ENCODE measurements around the gene TYW3.

The TYW3 gene

DNA sequence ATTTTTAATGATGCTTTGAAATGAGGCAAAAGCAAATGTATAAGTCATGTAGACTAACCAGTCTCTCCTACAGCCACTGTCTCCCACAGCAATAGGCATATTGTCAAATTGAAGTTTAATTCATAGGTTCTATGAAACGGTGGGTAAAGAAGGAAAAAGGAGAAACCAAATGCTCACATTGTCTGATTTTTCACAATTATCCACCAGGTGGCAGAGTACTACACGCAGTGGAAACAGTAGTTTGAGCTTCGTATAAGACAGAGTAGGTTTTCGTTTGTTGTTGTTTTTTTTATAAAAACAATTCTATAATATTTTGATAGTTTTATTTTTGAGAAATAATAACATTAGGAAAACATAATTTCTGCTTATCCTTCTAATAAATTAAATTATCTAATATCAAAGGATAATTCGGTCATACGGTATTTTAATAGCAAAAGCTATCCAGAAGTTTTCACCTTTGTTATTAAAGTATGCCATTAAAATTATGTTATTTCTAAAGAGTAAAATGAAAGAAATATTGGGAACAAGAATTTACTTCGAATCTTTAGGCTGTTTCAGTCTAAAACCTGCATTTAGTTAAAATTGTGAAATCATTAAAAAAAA lies 39.1 kb downstream of the TYW3 start:
- no peak overlapping the region for H3K9ac ChIP-seq
- H3K36me3 ChIP-seq (ENCODE audit: insufficient read depth), result no peaks in the 10 kb centered on the region
- H3K27me3 ChIP-seq (ENCODE audit: insufficient read depth, low read depth), result no peaks in the 10 kb centered on the region
- no peaks in the 10 kb centered on the region for H3K79me2 ChIP-seq (ENCODE audit: insufficient read depth, low read depth)
- TF ChIP-seq, protein P1, sequence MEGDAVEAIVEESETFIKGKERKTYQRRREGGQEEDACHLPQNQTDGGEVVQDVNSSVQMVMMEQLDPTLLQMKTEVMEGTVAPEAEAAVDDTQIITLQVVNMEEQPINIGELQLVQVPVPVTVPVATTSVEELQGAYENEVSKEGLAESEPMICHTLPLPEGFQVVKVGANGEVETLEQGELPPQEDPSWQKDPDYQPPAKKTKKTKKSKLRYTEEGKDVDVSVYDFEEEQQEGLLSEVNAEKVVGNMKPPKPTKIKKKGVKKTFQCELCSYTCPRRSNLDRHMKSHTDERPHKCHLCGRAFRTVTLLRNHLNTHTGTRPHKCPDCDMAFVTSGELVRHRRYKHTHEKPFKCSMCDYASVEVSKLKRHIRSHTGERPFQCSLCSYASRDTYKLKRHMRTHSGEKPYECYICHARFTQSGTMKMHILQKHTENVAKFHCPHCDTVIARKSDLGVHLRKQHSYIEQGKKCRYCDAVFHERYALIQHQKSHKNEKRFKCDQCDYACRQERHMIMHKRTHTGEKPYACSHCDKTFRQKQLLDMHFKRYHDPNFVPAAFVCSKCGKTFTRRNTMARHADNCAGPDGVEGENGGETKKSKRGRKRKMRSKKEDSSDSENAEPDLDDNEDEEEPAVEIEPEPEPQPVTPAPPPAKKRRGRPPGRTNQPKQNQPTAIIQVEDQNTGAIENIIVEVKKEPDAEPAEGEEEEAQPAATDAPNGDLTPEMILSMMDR (conservative IDR thresholded peaks at IDR 0.05; ENCODE audit: low read depth, low read length), result peak; percentile 72
- no peak overlapping the region for H2AFZ ChIP-seq (ENCODE audit: low read depth)
- no peaks in the 10 kb centered on the region for H4K20me1 ChIP-seq (ENCODE audit: insufficient read depth)
- peak overlapping the region; percentile 42 for H3K4me2 ChIP-seq
- peak overlapping the region; percentile 67; the same call in 1 of the 2 replicates for H3K27ac ChIP-seq
- no peak overlapping the region for H3K4me3 ChIP-seq (IDR thresholded peaks at IDR 0.05; ENCODE audit: insufficient read depth, low read depth, low read length)
- peaks cover 22% of the 10 kb centered on the region for H3K4me1 ChIP-seq (ENCODE audit: low read depth, poor library complexity, severe bottlenecking)

DNA sequence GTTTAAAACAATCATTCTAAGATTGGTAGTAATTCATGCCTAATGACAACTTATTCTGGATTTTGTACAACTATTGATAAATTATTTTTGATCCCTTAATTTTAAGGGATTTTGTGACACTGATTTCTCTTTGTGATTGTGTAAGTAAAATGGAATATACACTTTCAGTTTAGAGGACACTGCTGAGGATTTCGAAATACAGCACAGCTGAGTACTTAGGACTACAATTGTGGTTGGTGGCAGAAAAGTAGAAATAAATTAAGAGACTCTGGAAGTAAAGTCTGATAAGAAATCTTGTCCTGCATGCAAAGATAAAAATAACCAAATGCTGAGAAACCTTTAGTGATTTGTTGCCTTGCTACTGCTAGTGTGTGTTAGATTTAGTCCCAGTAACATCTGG lies 40.0 kb downstream of the TYW3 start:
- Histone ChIP-seq H3K4me1 (ENCODE audit: low read depth, poor library complexity, severe bottlenecking) (peaks cover 22% of the 10 kb centered on the region), H3K9ac (peak overlapping the region; percentile 35; the same call in 1 of the 2 replicates), H3K36me3 (ENCODE audit: insufficient read depth) (no peaks in the 10 kb centered on the region), H2AFZ (ENCODE audit: low read depth) (0 out of 2 replicates have a peak overlapping the region, but pooled peaks have one; percentile 11), H3K79me2 (ENCODE audit: insufficient read depth, low read depth) (no peaks in the 10 kb centered on the region), H3K4me2 (peak overlapping the region; percentile 42), H3K27ac (peak overlapping the region; percentile 67), H3K4me3 (IDR thresholded peaks at IDR 0.05; ENCODE audit: insufficient read depth, low read depth, low read length) (no peak overlapping the region), H4K20me1 (ENCODE audit: insufficient read depth) (no peaks in the 10 kb centered on the region), H3K27me3 (ENCODE audit: insufficient read depth, low read depth) (no peaks in the 10 kb centered on the region)
- TF ChIP-seq, protein P1 (conservative IDR thresholded peaks at IDR 0.05; ENCODE audit: low read depth, low read length), result no peak

DNA sequence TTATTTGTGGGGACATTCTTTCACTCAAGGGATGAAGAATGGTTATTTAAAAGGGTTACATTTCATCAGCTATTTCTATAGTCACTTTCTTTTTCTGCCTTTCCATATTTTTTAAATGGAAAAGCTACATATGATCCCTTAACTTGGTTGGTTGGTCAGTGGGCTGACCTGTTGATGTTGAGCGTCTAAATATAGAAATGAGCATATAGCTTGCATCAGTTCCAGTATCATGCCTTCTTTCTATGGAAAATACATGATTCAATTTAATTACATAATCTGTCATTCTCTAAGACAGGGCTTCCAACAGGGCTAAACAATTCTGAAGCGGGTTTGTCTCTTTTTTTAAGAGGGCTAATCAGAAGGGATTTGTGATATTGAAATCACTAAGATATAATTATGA lies 40.6 kb downstream of the TYW3 start:
- Histone ChIP-seq H3K4me2 (peak overlapping the region; percentile 42; the same call in 1 of the 2 replicates), H3K27me3 (ENCODE audit: insufficient read depth, low read depth) (no peaks in the 10 kb centered on the region), H2AFZ (ENCODE audit: low read depth) (0 out of 2 replicates have a peak overlapping the region, but pooled peaks have one; percentile 11)

DNA sequence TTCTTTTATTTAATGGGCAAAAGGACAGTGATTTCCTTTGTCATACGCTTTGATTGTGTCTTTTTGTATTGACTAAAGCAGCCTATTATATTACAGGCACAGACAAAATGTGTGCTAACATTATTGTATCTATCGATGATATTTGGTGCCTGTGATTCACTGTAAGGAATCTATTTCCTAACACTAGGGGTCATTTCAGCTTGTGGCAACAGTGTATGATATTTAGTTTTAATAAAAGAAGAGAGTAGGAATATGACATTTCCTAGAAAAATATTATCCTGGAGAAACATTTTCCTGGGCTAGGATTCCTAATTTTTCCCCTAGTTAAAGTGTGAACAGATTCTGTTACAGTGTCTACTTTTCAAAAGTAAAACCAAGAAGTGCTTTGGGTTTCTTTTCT lies 42.8 kb downstream of the TYW3 start:
- no peaks in the 10 kb centered on the region for H3K27me3 ChIP-seq (ENCODE audit: insufficient read depth, low read depth)
- H3K27ac ChIP-seq, result peak overlapping the region; percentile 67; the same call in 1 of the 2 replicates
- TF ChIP-seq, protein P1 (conservative IDR thresholded peaks at IDR 0.05; ENCODE audit: low read depth, low read length), result no peak
- 0 out of 2 replicates have a peak overlapping the region, but pooled peaks have one; percentile 9 for H3K4me2 ChIP-seq
- H2AFZ ChIP-seq (ENCODE audit: low read depth), result no peak overlapping the region
- no peaks in the 10 kb centered on the region for H3K36me3 ChIP-seq (ENCODE audit: insufficient read depth)
- peak overlapping the region; percentile 35; the same call in 1 of the 2 replicates for H3K9ac ChIP-seq
- no peaks in the 10 kb centered on the region for H3K79me2 ChIP-seq (ENCODE audit: insufficient read depth, low read depth)
- H3K4me3 ChIP-seq (IDR thresholded peaks at IDR 0.05; ENCODE audit: insufficient read depth, low read depth, low read length), result no peak overlapping the region
- H3K4me1 ChIP-seq (ENCODE audit: low read depth, poor library complexity, severe bottlenecking), result peaks cover 36% of the 10 kb centered on the region
- H4K20me1 ChIP-seq (ENCODE audit: insufficient read depth), result no peaks in the 10 kb centered on the region

More for the DNA sequence above, 40.6 kb downstream of the TYW3 start:
- no peaks in the 10 kb centered on the region for H4K20me1 ChIP-seq (ENCODE audit: insufficient read depth)
- peak overlapping the region; percentile 35; the same call in 1 of the 2 replicates for H3K9ac ChIP-seq
- H3K79me2 ChIP-seq (ENCODE audit: insufficient read depth, low read depth), result no peaks in the 10 kb centered on the region
- H3K4me1 ChIP-seq (ENCODE audit: low read depth, poor library complexity, severe bottlenecking), result peaks cover 22% of the 10 kb centered on the region
- peak overlapping the region; percentile 67 for H3K27ac ChIP-seq
- TF ChIP-seq, protein P1 (conservative IDR thresholded peaks at IDR 0.05; ENCODE audit: low read depth, low read length), result no peak
- no peaks in the 10 kb centered on the region for H3K36me3 ChIP-seq (ENCODE audit: insufficient read depth)
- no peak overlapping the region for H3K4me3 ChIP-seq (IDR thresholded peaks at IDR 0.05; ENCODE audit: insufficient read depth, low read depth, low read length)
